RKO (cell line): ENCODE data around the gene CDK1.

Experiments used
- DNase-seq: peaks from one replicate; pipeline ENCODE4 v3.0.0-alpha.2; 2016; ENCODE audit warnings: low spot score

Gene CDK1

GRCh38 chr10:60778214-60778970, at the start of gene CDK1:
TSS of gene CDK1 (plus strand) at chr10:60778478. CDS start at chr10:60780166, 1,688 bp downstream.
- peak; percentile 98 for DNase-seq

- no peak for DNase-seq
Observed at GRCh38 chr10:60729106-60729505, 49.2 kb upstream of the CDK1 start.

- no peak for DNase-seq
Observed at GRCh38 chr10:60731134-60731885, 47.0 kb upstream of the CDK1 start.

GRCh38 chr10:60732198-60732806, 46.0 kb upstream of the CDK1 start:
- DNase-seq = no peak

- DNase-seq = no peak
Observed at GRCh38 chr10:60732807-60733516, 45.3 kb upstream of the CDK1 start.

GRCh38 chr10:60733517-60733822, 44.8 kb upstream of the CDK1 start:
- no peak for DNase-seq

GRCh38 chr10:60733826-60734225, 44.5 kb upstream of the CDK1 start:
- DNase-seq = no peak

- no peak for DNase-seq
Observed at GRCh38 chr10:60734226-60734625, 44.1 kb upstream of the CDK1 start.

GRCh38 chr10:60735244-60735643, 43.0 kb upstream of the CDK1 start:
- DNase-seq = no peak

- no peak for DNase-seq
Observed at GRCh38 chr10:60737242-60737641, 41.0 kb upstream of the CDK1 start.

- DNase-seq = no peak
Observed at GRCh38 chr10:60739558-60739957, 38.7 kb upstream of the CDK1 start.

GRCh38 chr10:60742512-60742911, 35.8 kb upstream of the CDK1 start:
- no peak for DNase-seq

- no peak for DNase-seq
Observed at GRCh38 chr10:60747817-60748469, 30.3 kb upstream of the CDK1 start.

GRCh38 chr10:60753152-60753551, 25.1 kb upstream of the CDK1 start:
- no peak for DNase-seq

- DNase-seq = no peak
Observed at GRCh38 chr10:60753817-60754216, 24.5 kb upstream of the CDK1 start.

GRCh38 chr10:60757420-60757895, 20.8 kb upstream of the CDK1 start:
- no peak for DNase-seq

GRCh38 chr10:60759181-60759580, 19.1 kb upstream of the CDK1 start:
- DNase-seq = no peak

- DNase-seq = no peak
Observed at GRCh38 chr10:60760711-60761210, 17.5 kb upstream of the CDK1 start.

GRCh38 chr10:60762554-60762953, 15.7 kb upstream of the CDK1 start:
- DNase-seq = no peak

GRCh38 chr10:60767424-60767823, 10.9 kb upstream of the CDK1 start:
- DNase-seq = no peak

- no peak for DNase-seq
Observed at GRCh38 chr10:60769406-60769805, 8.9 kb upstream of the CDK1 start.
